NB4 (cell line): ENCODE measurements around the gene ITSN1.

Source experiments
- POLR2A ChIP-seq: IDR thresholded peaks from 2 replicates; pipeline ENCODE4 v1.6.1; 2011; ENCODE audit warnings: mild to moderate bottlenecking; ENCODE audit not compliant: insufficient read length; ENCODE audit errors: extremely low read depth
- TF ChIP-seq, protein P1 (sequence below): IDR thresholded peaks from one replicate; pipeline ENCODE4 v1.5.1; 2012; ENCODE audit warnings: low read depth, low read length

DNA sequence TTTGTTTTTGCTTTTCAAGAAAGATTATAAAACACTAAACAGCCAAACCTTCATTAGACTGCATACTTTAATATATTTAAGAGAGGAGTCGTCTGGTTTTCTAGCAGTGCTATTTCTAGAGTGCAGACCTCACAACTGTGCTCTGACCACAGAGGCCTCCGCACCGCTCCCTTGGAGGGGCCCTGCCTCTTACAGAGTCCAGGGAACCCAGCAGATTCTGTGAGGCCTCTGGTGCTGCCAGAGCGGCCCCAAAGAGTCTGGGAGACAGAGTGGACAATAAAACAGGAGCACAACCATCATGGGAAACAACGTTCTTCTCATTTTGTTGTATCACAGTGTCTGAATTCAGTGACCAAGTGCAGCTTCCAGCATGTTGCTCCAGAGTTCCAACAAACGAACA lies 267.5 kb downstream of the ITSN1 start:
- TF ChIP-seq, protein P1, sequence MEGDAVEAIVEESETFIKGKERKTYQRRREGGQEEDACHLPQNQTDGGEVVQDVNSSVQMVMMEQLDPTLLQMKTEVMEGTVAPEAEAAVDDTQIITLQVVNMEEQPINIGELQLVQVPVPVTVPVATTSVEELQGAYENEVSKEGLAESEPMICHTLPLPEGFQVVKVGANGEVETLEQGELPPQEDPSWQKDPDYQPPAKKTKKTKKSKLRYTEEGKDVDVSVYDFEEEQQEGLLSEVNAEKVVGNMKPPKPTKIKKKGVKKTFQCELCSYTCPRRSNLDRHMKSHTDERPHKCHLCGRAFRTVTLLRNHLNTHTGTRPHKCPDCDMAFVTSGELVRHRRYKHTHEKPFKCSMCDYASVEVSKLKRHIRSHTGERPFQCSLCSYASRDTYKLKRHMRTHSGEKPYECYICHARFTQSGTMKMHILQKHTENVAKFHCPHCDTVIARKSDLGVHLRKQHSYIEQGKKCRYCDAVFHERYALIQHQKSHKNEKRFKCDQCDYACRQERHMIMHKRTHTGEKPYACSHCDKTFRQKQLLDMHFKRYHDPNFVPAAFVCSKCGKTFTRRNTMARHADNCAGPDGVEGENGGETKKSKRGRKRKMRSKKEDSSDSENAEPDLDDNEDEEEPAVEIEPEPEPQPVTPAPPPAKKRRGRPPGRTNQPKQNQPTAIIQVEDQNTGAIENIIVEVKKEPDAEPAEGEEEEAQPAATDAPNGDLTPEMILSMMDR, result no peak
- no peak for TF ChIP-seq POLR2A
